Kidney tubule cell (primary cell): ENCODE measurements around the gene ABCF1.

Experiments
- DNase-seq: peaks from one replicate; pipeline ENCODE4 v3.0.0-alpha.2; 2018; ENCODE audit warnings: low spot score

Gene ABCF1

GRCh38 chr6:30601815-30602641, 30.8 kb downstream of the ABCF1 start:
- DNase-seq: no peak

DNA sequence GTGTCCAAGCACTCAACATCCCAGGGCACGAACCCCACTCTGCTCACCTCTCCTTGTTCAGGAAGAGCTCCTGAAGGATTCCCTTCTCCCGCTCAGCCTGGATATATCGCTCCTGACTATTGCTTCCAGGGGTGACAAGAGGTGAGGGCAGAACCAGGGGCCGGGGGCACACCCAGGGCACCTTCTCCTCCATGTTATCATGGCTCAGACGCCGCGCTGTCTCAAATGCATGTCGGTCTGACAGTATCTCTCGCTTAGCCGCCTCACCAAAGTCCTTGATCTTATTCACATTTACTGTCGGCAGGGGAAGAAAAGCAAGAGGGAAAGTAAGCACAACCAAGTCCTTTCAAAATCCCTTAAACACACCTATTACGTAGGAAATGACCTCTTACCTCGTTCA, 32.7 kb downstream of the ABCF1 start:
- no peak for DNase-seq

GRCh38 chr6:30610065-30610464, 38.8 kb downstream of the ABCF1 start:
- DNase-seq: no peak

DNA sequence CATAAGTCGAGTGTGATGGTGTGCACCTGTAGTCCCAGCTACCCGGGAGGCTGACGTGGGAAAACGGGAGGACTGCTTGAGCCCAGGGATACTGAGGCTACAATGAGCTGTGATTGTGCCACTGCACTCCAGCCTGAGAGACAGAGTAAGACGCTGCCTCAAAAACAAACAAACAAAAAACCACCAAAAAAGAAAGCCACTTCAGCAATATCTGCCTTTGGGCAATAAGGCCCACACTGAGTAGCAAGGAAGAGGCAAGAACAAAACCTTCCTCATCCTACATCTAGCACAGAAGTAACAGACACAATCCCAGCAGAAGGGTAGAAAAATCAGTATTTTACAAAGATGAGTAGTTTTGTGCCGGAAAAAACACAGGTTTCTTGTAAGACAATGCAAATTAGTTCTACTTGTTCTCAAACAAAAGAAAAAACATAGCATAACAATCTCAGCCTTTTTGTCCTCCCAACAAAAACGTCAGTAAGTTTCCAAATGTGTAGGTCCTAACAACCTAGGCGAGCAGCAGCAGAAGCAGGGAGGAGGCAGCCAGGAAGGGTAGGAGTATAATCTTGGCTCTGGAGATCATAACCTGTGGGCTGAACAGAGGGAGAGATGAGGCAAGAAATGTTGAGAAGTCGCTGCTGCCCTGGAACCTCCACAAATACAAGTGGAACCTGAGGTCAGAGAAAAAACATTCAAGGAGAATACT, 40.1 kb downstream of the ABCF1 start:
- no peak for DNase-seq

DNA sequence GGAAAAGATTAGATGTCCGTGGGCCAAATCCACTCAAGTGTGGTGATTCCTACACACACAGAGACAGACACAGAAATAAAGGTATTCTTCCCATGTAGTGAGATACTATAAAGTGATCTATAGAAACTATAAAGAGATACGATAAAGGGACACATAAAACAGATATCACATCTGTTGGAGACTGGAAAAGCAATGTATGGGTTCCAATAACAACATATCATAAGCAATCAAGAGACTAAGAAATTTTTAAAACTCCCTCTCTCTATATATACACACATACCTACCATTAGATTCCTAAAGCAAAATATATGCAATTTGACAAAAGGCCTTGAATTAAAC, 40.6 kb downstream of the ABCF1 start:
- no peak for DNase-seq

DNA sequence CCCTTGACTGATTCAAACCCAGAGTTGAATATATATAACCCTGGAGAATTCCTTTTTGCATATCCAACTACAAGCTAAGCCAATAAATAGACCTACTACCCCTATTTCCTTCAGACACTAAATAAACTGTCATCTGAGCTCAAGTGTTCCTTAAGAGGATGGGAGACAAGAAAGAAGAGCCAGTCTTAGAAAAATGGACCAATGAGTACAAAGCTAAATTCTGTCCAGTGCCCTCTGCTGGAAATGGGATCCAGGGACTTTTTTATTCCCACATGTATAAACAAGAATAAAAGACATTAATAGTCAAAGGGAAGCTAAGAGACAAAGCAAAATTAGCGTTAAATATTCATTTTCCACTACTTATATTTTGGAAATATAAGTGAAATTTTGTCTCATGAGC, 41.0 kb downstream of the ABCF1 start:
- peak; percentile 38 for DNase-seq

DNA sequence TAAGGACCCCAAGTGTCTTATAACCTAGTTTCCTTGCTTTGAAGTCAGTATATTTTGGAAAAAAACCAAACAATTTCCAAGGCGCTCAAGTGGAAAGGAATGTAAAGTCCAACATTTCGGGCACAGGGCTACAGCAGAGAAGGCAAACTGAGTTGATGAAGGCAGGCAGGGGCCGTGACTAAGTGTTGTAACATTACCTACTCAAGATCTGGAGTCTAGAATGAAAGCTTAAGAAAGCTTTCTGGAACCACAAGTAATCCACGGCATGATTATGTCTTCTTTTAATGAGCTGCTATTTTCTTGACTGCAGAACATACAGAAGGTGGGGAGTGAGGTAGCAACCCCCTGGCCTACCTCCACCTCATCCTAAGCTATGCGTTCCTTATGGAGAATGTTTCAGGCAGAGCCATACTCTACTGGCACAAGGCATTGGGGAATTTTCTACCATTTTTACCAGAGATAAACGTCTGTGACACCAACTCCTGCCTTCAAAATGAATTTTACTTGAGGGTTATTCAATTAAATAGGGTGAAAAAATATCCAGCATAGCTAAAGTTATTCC, 41.5 kb downstream of the ABCF1 start:
- DNase-seq: peak; percentile 84

DNA sequence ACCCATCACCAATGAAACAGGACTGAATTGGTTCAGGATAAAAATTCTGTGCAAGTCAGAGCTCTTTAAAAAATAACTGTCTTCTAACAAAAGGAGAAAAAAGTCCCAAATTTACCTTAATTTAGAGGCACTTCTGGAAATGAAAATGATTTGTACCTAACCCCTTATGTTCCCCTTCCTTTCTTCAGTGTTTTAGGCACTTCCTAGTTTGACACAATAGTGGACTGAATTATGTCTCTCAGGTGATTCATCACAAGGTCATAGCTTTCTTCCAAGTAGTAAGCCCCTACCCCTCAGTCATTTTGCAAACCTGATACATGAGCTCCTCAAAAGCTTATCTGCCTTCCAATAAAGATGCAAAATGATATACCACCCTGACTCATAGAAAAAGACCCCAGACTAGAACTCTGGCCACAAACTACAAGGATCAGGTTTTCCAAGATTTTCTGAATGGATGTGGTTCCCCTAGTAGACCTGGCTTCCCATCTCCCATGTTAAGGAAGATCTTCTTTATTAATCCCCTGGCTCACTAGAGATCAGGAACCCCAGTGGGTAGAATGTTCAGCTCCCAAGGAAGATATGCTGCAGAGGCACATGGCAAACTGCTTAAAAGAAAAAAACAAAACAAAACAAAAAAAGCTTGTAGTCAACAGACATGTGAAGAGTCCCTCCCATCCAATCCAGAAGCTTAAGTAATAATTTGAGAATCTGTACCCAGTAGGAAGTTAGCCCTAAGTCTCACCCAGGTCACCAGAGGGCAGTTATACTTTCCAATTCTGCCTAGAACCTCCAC, 42.2 kb downstream of the ABCF1 start:
- DNase-seq: peak; percentile 72

GRCh38 chr6:30614044-30614842, 43.0 kb downstream of the ABCF1 start:
- DNase-seq: no peak

GRCh38 chr6:30614843-30615218, 43.6 kb downstream of the ABCF1 start:
- DNase-seq: peak; percentile 98

- DNase-seq: peak; percentile 86
Measured at GRCh38 chr6:30615219-30615957, 44.1 kb downstream of the ABCF1 start.

GRCh38 chr6:30615958-30616810, 44.9 kb downstream of the ABCF1 start:
- peak; percentile 48 for DNase-seq

DNA sequence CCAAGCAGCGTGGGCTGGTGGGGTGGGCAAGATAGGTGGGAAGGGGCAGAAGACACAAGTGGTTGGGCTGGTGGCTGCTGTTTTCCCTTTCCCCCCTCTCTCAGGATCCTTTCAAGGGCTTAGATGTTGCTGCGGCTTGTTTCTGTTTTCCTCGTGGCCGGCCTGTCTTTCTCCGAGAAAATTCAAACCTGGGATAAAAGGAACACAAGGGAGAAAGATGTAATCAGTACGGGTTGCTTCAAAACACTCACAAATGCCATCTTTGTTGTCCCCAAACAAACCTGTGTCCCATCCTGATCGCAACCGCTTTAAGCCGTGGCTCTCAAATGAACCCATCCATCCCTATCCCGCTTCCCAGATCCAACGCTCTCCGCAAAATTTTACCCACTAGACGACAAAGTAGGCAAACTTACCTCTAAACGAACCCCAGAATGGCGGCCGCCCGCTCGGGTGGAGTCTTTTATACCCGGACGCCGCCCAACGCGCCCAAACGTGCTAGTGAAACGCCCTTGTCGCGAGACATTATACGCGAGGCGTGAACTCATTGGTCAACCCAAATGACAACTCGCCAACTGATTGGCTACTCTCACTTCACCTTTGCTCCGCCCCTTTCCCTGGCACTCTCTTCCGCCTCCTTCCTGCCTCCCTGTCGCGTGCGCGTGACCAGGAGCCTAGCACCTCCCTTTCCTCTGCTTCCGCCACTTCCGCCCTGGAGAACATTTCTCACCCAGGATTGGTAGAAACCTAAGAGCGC, 45.7 kb downstream of the ABCF1 start, which contains the start of gene PPP1R10:
TSS of gene PPP1R10 (minus strand) at position 433 of the 754 bp plus-strand sequence. CDS start 7,299 bp downstream, outside the sequence.
- peak; percentile 100 for DNase-seq

DNA sequence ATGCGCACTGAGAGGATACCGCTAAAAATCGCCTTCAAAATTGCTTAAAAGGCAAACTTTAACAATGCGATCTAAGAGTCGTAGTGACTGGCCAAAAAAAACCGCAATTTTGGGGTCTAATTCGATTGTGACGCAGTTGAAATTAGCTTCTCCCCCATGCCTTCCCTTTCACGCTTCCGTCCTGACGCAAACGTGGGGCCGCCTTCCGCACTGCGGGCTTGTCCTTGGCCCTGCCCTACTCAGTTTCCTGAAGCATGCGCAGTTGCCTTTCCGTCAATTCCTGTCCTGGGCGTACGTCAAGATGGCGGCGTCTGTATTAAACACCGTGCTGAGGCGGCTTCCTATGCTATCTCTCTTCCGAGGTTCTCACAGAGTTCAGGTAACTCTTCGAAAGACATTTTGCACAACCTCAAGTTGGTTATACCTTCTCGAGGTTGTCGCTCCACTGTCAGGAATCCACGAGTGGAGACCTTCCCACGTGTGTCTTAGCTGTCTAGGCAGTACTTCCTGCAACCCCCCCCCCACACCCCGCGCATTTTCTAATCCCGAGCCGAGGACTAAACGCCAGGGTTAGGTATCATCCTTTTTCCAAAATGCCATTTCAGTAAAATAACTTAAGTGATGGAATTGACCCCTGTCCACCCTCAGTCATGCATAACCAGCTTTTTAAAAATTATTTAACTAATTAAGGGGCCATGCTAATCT, 46.5 kb downstream of the ABCF1 start, which contains the start of gene MRPS18B:
TSS of gene MRPS18B (plus strand) at position 276 of the 705 bp plus-strand sequence. CDS start at position 302, 26 bp downstream.
- DNase-seq: peak; percentile 98

DNA sequence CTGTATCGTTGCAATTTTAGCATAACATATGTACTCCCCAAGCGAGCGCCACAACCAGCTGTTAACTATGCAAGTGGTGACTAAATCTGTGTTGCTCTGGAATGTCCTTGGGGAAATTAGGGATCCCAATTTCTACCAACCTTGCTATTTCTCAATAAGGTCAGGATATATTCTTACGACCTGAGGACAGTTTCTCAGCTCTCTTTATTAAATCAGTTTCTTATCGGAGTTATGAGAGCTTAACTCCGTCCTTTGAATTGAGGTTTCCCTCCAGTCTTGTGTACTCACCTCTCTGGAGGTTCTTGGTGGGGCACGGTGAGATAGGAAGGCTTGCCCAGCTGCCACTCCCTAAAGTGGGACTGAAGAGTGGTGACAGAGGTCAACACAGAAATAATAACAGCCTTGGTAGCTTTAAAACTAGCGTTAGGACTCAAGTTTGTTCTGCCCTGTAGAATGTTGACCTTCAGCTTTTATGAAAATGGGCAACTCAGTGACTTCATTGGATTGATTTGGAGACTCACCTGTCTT, 47.1 kb downstream of the ABCF1 start:
- peak; percentile 18 for DNase-seq

DNA sequence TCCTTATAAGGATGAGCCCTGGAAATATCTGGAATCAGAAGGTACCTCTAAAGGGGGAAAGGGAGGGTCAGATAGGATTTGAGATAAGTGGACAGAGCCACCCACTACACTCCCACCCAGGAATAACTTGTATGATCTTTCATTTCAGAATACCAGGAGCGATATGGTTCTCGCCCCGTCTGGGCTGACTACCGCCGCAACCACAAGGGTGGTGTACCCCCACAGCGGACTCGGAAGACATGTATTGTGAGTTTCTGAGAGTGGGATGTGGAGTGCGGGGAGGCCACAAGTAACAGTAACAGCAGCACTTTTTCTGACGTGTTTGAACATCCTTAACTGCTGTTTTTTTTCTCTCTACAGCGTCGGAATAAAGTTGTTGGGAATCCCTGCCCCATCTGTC, 48.3 kb downstream of the ABCF1 start:
- DNase-seq: no peak

DNA sequence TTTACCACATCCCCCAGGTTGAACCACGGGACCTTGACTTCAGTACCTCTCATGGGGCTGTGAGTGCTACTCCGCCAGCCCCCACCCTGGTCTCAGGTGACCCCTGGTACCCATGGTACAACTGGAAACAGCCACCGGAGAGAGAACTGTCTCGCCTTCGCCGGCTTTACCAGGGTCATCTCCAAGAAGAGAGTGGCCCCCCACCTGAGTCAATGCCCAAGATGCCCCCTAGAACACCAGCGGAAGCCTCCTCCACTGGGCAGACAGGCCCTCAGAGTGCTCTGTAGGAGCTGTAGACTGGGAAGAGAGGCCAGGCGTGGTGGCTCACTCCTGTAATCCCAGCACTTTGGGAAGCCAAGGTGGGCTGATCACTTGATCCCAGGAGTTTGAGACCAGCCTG, 54.3 kb downstream of the ABCF1 start:
- no peak for DNase-seq
